Caco-2 (cell line): ENCODE measurements around the gene MIER3. TPM values are rescaled to one million over a fixed set of nuclear protein-coding genes. Genes with fewer than 3 reads are reported as not detected.

ENCODE experiments used
- BruUV-seq: library from RNA; stranded (reverse); fragments of 400-500 nt; replicated peaks from 2 replicates; lab custom pipeline; 2021; lab: Mats Ljungman, UMichigan
- CTCF ChIA-PET: fragments of 300-600 bp; sonication (Branson Sonifier 250); formaldehyde crosslinking; loops from one replicate; lab custom pipeline; 2022; ENCODE audit warnings: antibody characterized with exemption; lab: Charles Lee
- POLR2A ChIA-PET: fragments of 300-600 bp; sonication (Branson Sonifier 250); formaldehyde crosslinking; loops from one replicate; lab custom pipeline; 2022; ENCODE audit warnings: antibody characterized with exemption; lab: Charles Lee
- DNase-seq, 2 experiments: peaks; one replicate each; pipeline versions ENCODE4 v3.0.0 to v3.0.0-alpha.2; 2020 to 2022
- H3K27me3 ChIP-seq: replicated peaks from 2 replicates; pipeline ENCODE4 v1.6.0; 2011; ENCODE audit warnings: low read length; ENCODE audit not compliant: control insufficient read depth, insufficient read depth
- H3K36me3 ChIP-seq: 2 replicates; pipeline ENCODE4 v1.5.1; 2011; ENCODE audit warnings: low read length; ENCODE audit not compliant: control insufficient read depth, insufficient read depth
- H3K4me1 ChIP-seq: fragments of 250-450 bp; sonication (Bioruptor Pico); 2 replicates; pipeline ENCODE4 v1.5.1; 2020; ENCODE audit warnings: mild to moderate bottlenecking
- H3K4me3 ChIP-seq: 2 replicates; pipeline ENCODE4 v1.5.1; 2011; ENCODE audit warnings: low read depth, mild to moderate bottlenecking, control low read depth, low read length
- H3K9me3 ChIP-seq: fragments of 250-450 bp; sonication (Bioruptor Pico); 2 replicates; pipeline ENCODE4 v1.5.1; 2020; ENCODE audit warnings: mild to moderate bottlenecking, moderate library complexity
- H3K27ac Mint-ChIP-seq: one replicate; pipeline ENCODE4 v1.8.0; 2022; ENCODE audit warnings: mixed read lengths; ENCODE audit not compliant: unreplicated experiment
- H3K27me3 Mint-ChIP-seq: one replicate; pipeline ENCODE4 v1.8.0; 2022; ENCODE audit warnings: mixed read lengths; ENCODE audit not compliant: insufficient read depth, unreplicated experiment
- H3K36me3 Mint-ChIP-seq: one replicate; pipeline ENCODE4 v1.8.0; 2022; ENCODE audit warnings: mild to moderate bottlenecking, mixed read lengths; ENCODE audit not compliant: insufficient read depth, unreplicated experiment
- H3K4me1 Mint-ChIP-seq: one replicate; pipeline ENCODE4 v1.8.0; 2022; ENCODE audit warnings: low read depth, mixed read lengths; ENCODE audit not compliant: unreplicated experiment
- H3K4me3 Mint-ChIP-seq: one replicate; pipeline ENCODE4 v1.8.0; 2022; ENCODE audit warnings: mild to moderate bottlenecking, moderate library complexity, mixed read lengths; ENCODE audit not compliant: unreplicated experiment
- H3K9me3 Mint-ChIP-seq: one replicate; pipeline ENCODE4 v1.8.0; 2022; ENCODE audit warnings: mixed read lengths; ENCODE audit not compliant: unreplicated experiment
- CTCF ChIP-seq, 2 experiments: fragments of 200-600 bp in 1 of 2; IDR thresholded peaks; 1 replicate in 1 of 2; 2 replicates in 1 of 2; pipeline versions ENCODE4 v1.5.1 to v1.8.0; 2011 to 2022; ENCODE audit warnings: antibody characterized with exemption in 1 of 2, control low read depth in 1 of 2, inconsistent platforms in 1 of 2, low read depth in 1 of 2, low read length in 1 of 2, mild to moderate bottlenecking in 1 of 2, moderate library complexity in 1 of 2; ENCODE audit not compliant: insufficient read depth in 1 of 2, severe bottlenecking in 1 of 2, unreplicated experiment in 1 of 2
- intact Hi-C: fragments of 100-400 bp; cut with micrococcal nuclease; formaldehyde crosslinking; loops from one replicate; pipeline ENCODE4 v1.10.0; 2022; ENCODE audit not compliant: unreplicated experiment
- total RNA-seq: library from RNA; stranded (reverse); gene quantifications from 2 replicates; pipeline ENCODE4 v1.2.3, GENCODE V29; 2022

Gene MIER3
- total RNA-seq, 1 experiment from 2014 or later = 52.7 TPM

DNA sequence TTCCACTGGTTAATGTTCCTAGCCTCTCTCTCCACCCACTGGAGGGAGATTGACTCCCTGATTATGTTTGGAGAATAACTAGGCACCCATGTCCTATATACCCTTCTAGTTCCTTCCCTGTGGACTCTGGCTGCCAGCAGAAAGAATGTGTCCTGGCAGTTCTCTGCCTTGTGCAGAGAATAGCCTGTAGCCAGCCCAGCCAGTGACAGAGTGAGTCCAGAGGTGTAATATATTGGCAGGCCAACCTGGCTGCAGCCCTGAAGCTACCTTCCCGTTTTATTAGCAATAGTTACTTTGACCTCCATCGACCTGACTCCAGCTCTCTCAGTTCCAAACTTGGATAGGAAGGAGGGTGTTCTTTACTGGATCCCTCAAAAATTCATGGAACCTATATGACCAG lies 34.4 kb downstream of the MIER3 start:
- no peak for DNase-seq
- Mint-ChIP-seq H3K4me1 (peaks cover 15% of the 10 kb centered on the region), H3K9me3 (no peaks in the 10 kb centered on the region), H3K27me3 (no peaks in the 10 kb centered on the region), H3K4me3 (no peak overlapping the region), H3K36me3 (peaks cover 27% of the 10 kb centered on the region), H3K27ac (peak overlapping the region; percentile 69)
- no peak for TF ChIP-seq CTCF (IDR thresholded peaks at IDR 0.05; ENCODE audit: insufficient read depth in 1 of 2, low read depth in 1 of 2, low read length in 1 of 2, severe bottlenecking in 1 of 2, unreplicated experiment in 1 of 2)
- intact Hi-C loops = no loop called here
- Histone ChIP-seq H3K9me3 (no peaks in the 10 kb centered on the region), H3K4me3 (no peak overlapping the region), H3K27me3 (no peaks in the 10 kb centered on the region), H3K4me1 (peaks cover 13% of the 10 kb centered on the region), H3K36me3 (no peaks in the 10 kb centered on the region)
- no TSS peak for BruUV-seq
- ChIA-PET POLR2A (interaction anchor here (0.6 to 1.6 kb wide), 3 partner anchors 8 to 211 kb away, joined by 3 to 17 read pairs (median 5); partner anchors contain the start of gene SETD9), CTCF (interaction anchor here (1.3 to 1.4 kb wide), 3 partner anchors 8 to 647 kb away, joined by 4 to 5 read pairs (median 5); partner anchors contain the start of gene SETD9)

DNA sequence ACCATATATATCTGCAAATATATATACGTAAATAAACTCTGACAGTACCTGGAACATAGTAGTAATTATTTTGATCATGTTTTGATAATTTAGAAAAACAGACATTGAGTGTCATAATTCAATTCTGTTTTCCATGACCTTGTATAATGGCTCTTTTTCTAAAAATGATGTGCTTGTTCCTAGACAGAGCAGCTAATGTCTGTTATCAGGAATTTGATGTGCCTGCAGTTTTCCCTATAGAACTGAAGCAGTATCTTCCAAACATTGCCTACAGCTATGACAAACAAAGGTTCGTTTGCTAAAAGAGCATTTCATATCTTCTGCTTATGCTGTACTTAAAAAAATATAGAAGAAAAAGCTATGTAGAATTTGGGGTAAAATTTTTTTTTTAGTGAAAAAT lies 37.2 kb downstream of the MIER3 start:
- H3K4me1 Mint-ChIP-seq = peaks cover 15% of the 10 kb centered on the region
- H3K36me3 ChIP-seq = no peaks in the 10 kb centered on the region
- no peak overlapping the region for H3K4me3 ChIP-seq
- no peak for DNase-seq
- ChIA-PET POLR2A (no interaction called here), CTCF (no interaction called here)
- H3K27ac Mint-ChIP-seq = no peak overlapping the region
- no peaks in the 10 kb centered on the region for H3K9me3 Mint-ChIP-seq
- peaks cover 21% of the 10 kb centered on the region for H3K36me3 Mint-ChIP-seq
- peaks cover 13% of the 10 kb centered on the region for H3K4me1 ChIP-seq
- no TSS peak for BruUV-seq
- no peaks in the 10 kb centered on the region for H3K9me3 ChIP-seq
- H3K27me3 ChIP-seq = no peaks in the 10 kb centered on the region
- H3K27me3 Mint-ChIP-seq = no peaks in the 10 kb centered on the region
- no peak overlapping the region for H3K4me3 Mint-ChIP-seq
- intact Hi-C loops = no loop called here
- no peak for TF ChIP-seq CTCF (IDR thresholded peaks at IDR 0.05; ENCODE audit: insufficient read depth in 1 of 2, low read depth in 1 of 2, low read length in 1 of 2, severe bottlenecking in 1 of 2, unreplicated experiment in 1 of 2)

- H3K27me3 ChIP-seq = no peaks in the 10 kb centered on the region
- CTCF ChIA-PET = no interaction called here
- TF ChIP-seq CTCF (IDR thresholded peaks at IDR 0.05; ENCODE audit: insufficient read depth in 1 of 2, low read depth in 1 of 2, low read length in 1 of 2, severe bottlenecking in 1 of 2, unreplicated experiment in 1 of 2) = no peak
- no peaks in the 10 kb centered on the region for H3K9me3 Mint-ChIP-seq
- H3K36me3 ChIP-seq = no peaks in the 10 kb centered on the region
- H3K4me3 ChIP-seq = no peak overlapping the region
- no peaks in the 10 kb centered on the region for H3K27me3 Mint-ChIP-seq
- H3K27ac Mint-ChIP-seq = no peak overlapping the region
- peaks cover 16% of the 10 kb centered on the region for H3K36me3 Mint-ChIP-seq
- H3K4me1 ChIP-seq = peaks cover 13% of the 10 kb centered on the region
- no TSS peak for BruUV-seq
- no peak for DNase-seq
- peaks cover 13% of the 10 kb centered on the region for H3K4me1 Mint-ChIP-seq
- no peaks in the 10 kb centered on the region for H3K9me3 ChIP-seq
- POLR2A ChIA-PET = no interaction called here
- H3K4me3 Mint-ChIP-seq = no peak overlapping the region
- intact Hi-C loops = no loop called here
Observed at GRCh38 chr5:56913766-56914165, 38.2 kb downstream of the MIER3 start.
